ENCODE data around the gene PRXL2B.

DNA sequence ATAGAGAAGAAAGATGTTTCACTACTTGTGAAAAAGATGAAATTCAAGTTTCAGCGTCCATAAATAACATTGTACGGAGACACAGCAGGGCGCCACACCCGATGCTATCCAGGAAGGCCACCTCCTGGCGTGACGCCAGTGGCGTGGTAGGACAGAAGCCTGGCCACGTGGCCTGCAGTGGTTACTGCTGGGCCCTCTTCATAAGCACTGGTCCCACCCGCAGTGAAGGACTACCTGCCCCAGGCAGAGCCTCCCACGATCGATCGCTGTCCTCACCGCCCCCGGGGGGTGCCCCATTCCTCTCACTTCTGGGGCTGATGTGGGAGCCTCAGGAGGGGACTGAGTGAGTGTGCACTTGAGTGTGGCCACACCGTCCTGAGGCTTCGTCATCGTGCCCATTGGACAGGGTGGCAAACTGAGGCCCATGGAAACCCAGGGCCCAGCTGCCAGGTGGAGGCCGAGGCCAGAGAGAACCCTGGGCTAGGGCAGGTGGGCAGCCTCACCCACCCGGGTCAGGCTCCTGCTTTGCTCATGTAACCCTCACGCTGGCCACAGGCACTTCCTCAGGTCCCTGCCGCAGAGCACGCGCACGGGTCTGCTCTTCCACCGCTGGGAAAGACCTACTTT is 44.8 kb upstream of the PRXL2B start:
- TF ChIP-seq, protein P1, sequence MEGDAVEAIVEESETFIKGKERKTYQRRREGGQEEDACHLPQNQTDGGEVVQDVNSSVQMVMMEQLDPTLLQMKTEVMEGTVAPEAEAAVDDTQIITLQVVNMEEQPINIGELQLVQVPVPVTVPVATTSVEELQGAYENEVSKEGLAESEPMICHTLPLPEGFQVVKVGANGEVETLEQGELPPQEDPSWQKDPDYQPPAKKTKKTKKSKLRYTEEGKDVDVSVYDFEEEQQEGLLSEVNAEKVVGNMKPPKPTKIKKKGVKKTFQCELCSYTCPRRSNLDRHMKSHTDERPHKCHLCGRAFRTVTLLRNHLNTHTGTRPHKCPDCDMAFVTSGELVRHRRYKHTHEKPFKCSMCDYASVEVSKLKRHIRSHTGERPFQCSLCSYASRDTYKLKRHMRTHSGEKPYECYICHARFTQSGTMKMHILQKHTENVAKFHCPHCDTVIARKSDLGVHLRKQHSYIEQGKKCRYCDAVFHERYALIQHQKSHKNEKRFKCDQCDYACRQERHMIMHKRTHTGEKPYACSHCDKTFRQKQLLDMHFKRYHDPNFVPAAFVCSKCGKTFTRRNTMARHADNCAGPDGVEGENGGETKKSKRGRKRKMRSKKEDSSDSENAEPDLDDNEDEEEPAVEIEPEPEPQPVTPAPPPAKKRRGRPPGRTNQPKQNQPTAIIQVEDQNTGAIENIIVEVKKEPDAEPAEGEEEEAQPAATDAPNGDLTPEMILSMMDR (conservative IDR thresholded peaks at IDR 0.05; ENCODE audit: low read depth in 2 of 2), result no peak
- TF ChIP-seq POLR2AphosphoS5 (IDR thresholded peaks at IDR 0.05; ENCODE audit: low read depth), result no peak
- no peak for TF ChIP-seq EZH2 (IDR thresholded peaks at IDR 0.05; ENCODE audit: low read depth, unreplicated experiment)
- no peak for TF ChIP-seq ZNF114 (CRISPR knock-in tag; IDR thresholded peaks at IDR 0.05)
- TF ChIP-seq REST (IDR thresholded peaks at IDR 0.05; ENCODE audit: unreplicated experiment), result no peak
- no peak for TF ChIP-seq EZH2phosphoT487 (IDR thresholded peaks at IDR 0.05; ENCODE audit: unreplicated experiment)
- no peak for TF ChIP-seq CREB1 (CRISPR knock-in tag; IDR thresholded peaks at IDR 0.05; ENCODE audit: low read depth)
- TF ChIP-seq, protein P2, sequence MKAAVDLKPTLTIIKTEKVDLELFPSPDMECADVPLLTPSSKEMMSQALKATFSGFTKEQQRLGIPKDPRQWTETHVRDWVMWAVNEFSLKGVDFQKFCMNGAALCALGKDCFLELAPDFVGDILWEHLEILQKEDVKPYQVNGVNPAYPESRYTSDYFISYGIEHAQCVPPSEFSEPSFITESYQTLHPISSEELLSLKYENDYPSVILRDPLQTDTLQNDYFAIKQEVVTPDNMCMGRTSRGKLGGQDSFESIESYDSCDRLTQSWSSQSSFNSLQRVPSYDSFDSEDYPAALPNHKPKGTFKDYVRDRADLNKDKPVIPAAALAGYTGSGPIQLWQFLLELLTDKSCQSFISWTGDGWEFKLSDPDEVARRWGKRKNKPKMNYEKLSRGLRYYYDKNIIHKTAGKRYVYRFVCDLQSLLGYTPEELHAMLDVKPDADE (IDR thresholded peaks at IDR 0.05), result no peak
- no peak for TF ChIP-seq NANOG (IDR thresholded peaks at IDR 0.05; ENCODE audit: borderline replicate concordance)
- TF ChIP-seq ZNF331 (CRISPR knock-in tag; IDR thresholded peaks at IDR 0.05; ENCODE audit: low read depth), result no peak
- no peak for TF ChIP-seq JUNB (IDR thresholded peaks at IDR 0.05; ENCODE audit: unreplicated experiment)
